Femur (tissue), 1 donor: ENCODE results near the gene ADK.
"Not testable (repeated sequence)": the region's sequence is repeated elsewhere in the genome, so short reads cannot be mapped to it uniquely, and the experiment has no call there.

Experiments used
- DNase-seq: peaks from one replicate; pipeline ENCODE4 v3.0.0-alpha.2; 2017

Gene ADK

GRCh38 chr10:74150990-74151878 is at the start of gene ADK:
Gene ADK (plus strand): TSS chr10:74151221. CDS start chr10:74151279, 58 bp downstream.
- peak; percentile 100 for DNase-seq

GRCh38 chr10:74103560-74104258 is 47.3 kb upstream of the ADK start:
- DNase-seq: no peak

- no peak for DNase-seq
Measured at GRCh38 chr10:74104480-74104879, 46.5 kb upstream of the ADK start.

GRCh38 chr10:74104996-74105395 is 46.0 kb upstream of the ADK start:
- DNase-seq: no peak

- no peak for DNase-seq
Measured at GRCh38 chr10:74107391-74107790, 43.6 kb upstream of the ADK start.

GRCh38 chr10:74109452-74109851 is 41.6 kb upstream of the ADK start:
- no peak for DNase-seq

GRCh38 chr10:74110120-74110519 is 40.9 kb upstream of the ADK start:
- no peak for DNase-seq

- no peak for DNase-seq
Measured at GRCh38 chr10:74111799-74112198, 39.2 kb upstream of the ADK start.

GRCh38 chr10:74113546-74113945 is 37.5 kb upstream of the ADK start:
- DNase-seq: no peak

GRCh38 chr10:74114041-74114448 is 37.0 kb upstream of the ADK start:
- DNase-seq: no peak

- DNase-seq: no peak
Measured at GRCh38 chr10:74117738-74118137, 33.3 kb upstream of the ADK start.

GRCh38 chr10:74118804-74119203 is 32.2 kb upstream of the ADK start:
- no peak for DNase-seq

- DNase-seq: no peak
Measured at GRCh38 chr10:74120911-74121310, 30.1 kb upstream of the ADK start.

- no peak for DNase-seq
Measured at GRCh38 chr10:74121368-74121767, 29.7 kb upstream of the ADK start.

- no peak for DNase-seq
Measured at GRCh38 chr10:74122060-74122459, 29.0 kb upstream of the ADK start.

- DNase-seq: no peak
Measured at GRCh38 chr10:74123081-74123480, 27.9 kb upstream of the ADK start.

GRCh38 chr10:74133923-74134820 is 16.8 kb upstream of the ADK start:
- no peak for DNase-seq

GRCh38 chr10:74135452-74135851 is 15.6 kb upstream of the ADK start:
- DNase-seq: no peak

- no peak for DNase-seq
Measured at GRCh38 chr10:74137992-74138391, 13.0 kb upstream of the ADK start.

- DNase-seq: not testable (repeated sequence)
Measured at GRCh38 chr10:74138596-74138995, 12.4 kb upstream of the ADK start.

- no peak for DNase-seq
Measured at GRCh38 chr10:74139981-74140380, 11.0 kb upstream of the ADK start.

- no peak for DNase-seq
Measured at GRCh38 chr10:74140553-74140952, 10.5 kb upstream of the ADK start.

GRCh38 chr10:74145133-74145532 is 5.9 kb upstream of the ADK start:
- DNase-seq: no peak
